T-helper 22 cell (primary cell): ENCODE results near the gene SURF6.
"Not testable (repeated sequence)": the region's sequence is repeated elsewhere in the genome, so short reads cannot be mapped to it uniquely, and the experiment has no call there.

Experiments used
- DNase-seq: peaks from one replicate; pipeline ENCODE4 v3.0.0-alpha.2; 2020; ENCODE audit warnings: low read depth

SURF6 gene

GRCh38 chr9:133327021-133327420, 9.0 kb downstream of the SURF6 start:
- DNase-seq, result not testable (repeated sequence)

- no peak for DNase-seq
Measured at GRCh38 chr9:133323991-133324703, 11.8 kb downstream of the SURF6 start.

- no peak for DNase-seq
Measured at GRCh38 chr9:133323211-133323610, 12.8 kb downstream of the SURF6 start.

GRCh38 chr9:133322701-133323100, 13.3 kb downstream of the SURF6 start:
- no peak for DNase-seq

GRCh38 chr9:133321411-133321935, 14.5 kb downstream of the SURF6 start:
- no peak for DNase-seq

GRCh38 chr9:133320421-133320881, 15.5 kb downstream of the SURF6 start:
- no peak for DNase-seq

- DNase-seq, result not testable (repeated sequence)
Measured at GRCh38 chr9:133317551-133317950, 18.4 kb downstream of the SURF6 start.

- DNase-seq, result no peak
Measured at GRCh38 chr9:133315997-133316396, 20.0 kb downstream of the SURF6 start.

- no peak for DNase-seq
Measured at GRCh38 chr9:133309608-133310007, 26.4 kb downstream of the SURF6 start.

GRCh38 chr9:133307301-133307700, 28.7 kb downstream of the SURF6 start:
- no peak for DNase-seq

GRCh38 chr9:133306242-133307204, 29.5 kb downstream of the SURF6 start:
- DNase-seq, result no peak

GRCh38 chr9:133305731-133306130, 30.3 kb downstream of the SURF6 start:
- no peak for DNase-seq

- DNase-seq, result no peak
Measured at GRCh38 chr9:133304477-133305377, 31.3 kb downstream of the SURF6 start.

GRCh38 chr9:133304158-133304470, 31.9 kb downstream of the SURF6 start:
- DNase-seq, result no peak

- DNase-seq, result no peak
Measured at GRCh38 chr9:133303266-133304157, 32.5 kb downstream of the SURF6 start.

- no peak for DNase-seq
Measured at GRCh38 chr9:133301253-133302230, 34.4 kb downstream of the SURF6 start.

- DNase-seq, result not testable (repeated sequence)
Measured at GRCh38 chr9:133299996-133300395, 36.0 kb downstream of the SURF6 start.

GRCh38 chr9:133294257-133294656, 41.7 kb downstream of the SURF6 start:
- DNase-seq, result no peak

- DNase-seq, result no peak
Measured at GRCh38 chr9:133290751-133291302, 45.2 kb downstream of the SURF6 start.
